ENCODE results near the gene ZNF276. TPM values are rescaled to one million over a fixed set of nuclear protein-coding genes. Genes with fewer than 3 reads are reported as not detected.

The ZNF276 gene
- total RNA-seq, 1 experiment from 2014 or later, result 18.6 TPM

DNA sequence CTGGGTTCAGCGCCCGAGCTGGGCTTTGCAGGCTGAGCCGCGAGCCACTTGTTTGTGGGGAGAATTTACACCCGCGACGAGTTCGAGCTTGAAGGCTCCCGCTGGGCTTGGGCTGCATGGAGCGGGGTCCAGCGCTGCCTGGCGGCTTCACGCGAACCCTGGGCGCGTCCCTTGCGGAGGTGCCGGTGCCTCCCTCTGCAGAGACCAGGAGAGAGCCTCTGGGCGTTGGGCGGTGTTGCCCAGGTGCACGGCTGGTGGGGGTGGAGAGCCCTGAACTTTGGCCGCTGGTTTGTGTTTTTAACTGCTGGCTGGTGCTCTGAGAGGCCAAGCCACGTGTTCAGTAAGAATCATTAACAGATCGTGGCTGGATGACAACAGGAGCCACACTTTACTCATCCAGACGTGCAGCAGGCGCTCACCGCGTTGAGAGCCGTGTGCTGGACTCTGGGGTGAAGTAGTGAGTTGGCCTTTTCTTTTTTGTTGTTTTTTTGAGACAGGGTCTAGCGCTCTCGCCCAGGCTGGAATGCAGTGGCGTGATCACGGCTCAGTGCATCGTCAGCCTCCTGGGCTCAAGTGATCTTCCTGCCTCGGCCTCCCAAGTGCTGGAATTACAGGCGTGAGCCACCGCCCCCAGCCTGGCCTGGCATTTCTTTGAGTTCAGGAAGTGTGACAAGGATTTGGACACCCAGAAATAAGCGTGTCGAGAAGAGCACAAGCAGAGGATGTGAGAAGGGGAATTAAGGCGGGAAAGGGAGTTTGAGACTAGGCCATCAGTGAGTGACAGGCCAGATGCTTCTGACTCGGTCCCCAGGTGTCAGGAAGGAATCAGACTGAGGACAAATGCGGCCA lies 34.0 kb upstream of the ZNF276 start:
- Mint-ChIP-seq H3K4me3 (peak overlapping the region; percentile 83 to 87), H3K27ac (peak overlapping the region in 2 of 3 experiments; percentile 62 to 85; a peak in 5 of 7 replicates), H3K9me3 (peaks cover 33 to 37% of the 10 kb centered on the region in 2 experiments), H3K4me1 (peaks cover 6 to 7% of the 10 kb centered on the region in 2 experiments), H3K36me3 (ENCODE audit: insufficient read depth in 1 of 3, low read depth in 3 of 3) (peaks cover 58 to 76% (median 65%) of the 10 kb centered on the region in 3 experiments), H3K27me3 (ENCODE audit: low read depth) (peaks cover 3% of the 10 kb centered on the region)
- TF ChIP-seq, protein P1, sequence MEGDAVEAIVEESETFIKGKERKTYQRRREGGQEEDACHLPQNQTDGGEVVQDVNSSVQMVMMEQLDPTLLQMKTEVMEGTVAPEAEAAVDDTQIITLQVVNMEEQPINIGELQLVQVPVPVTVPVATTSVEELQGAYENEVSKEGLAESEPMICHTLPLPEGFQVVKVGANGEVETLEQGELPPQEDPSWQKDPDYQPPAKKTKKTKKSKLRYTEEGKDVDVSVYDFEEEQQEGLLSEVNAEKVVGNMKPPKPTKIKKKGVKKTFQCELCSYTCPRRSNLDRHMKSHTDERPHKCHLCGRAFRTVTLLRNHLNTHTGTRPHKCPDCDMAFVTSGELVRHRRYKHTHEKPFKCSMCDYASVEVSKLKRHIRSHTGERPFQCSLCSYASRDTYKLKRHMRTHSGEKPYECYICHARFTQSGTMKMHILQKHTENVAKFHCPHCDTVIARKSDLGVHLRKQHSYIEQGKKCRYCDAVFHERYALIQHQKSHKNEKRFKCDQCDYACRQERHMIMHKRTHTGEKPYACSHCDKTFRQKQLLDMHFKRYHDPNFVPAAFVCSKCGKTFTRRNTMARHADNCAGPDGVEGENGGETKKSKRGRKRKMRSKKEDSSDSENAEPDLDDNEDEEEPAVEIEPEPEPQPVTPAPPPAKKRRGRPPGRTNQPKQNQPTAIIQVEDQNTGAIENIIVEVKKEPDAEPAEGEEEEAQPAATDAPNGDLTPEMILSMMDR (conservative IDR thresholded peaks at IDR 0.05), result no peak
- Histone ChIP-seq H4K5ac (ENCODE audit: insufficient read length, low read depth, low read length) (no peak overlapping the region), H3K23me2 (ENCODE audit: insufficient read length, low read depth, low read length, poor library complexity, severe bottlenecking) (peaks cover 8% of the 10 kb centered on the region), H3K79me2 (ENCODE audit: insufficient read depth, low read length) (no peaks in the 10 kb centered on the region), H4K91ac (ENCODE audit: insufficient read length, low read depth, low read length) (no peak overlapping the region), H2BK120ac (ENCODE audit: low read depth, low read length, poor library complexity, severe bottlenecking) (no peak overlapping the region), H3K79me1 (ENCODE audit: insufficient read depth, low read depth, low read length, poor library complexity, severe bottlenecking) (no peaks in the 10 kb centered on the region), H3K9ac (ENCODE audit: extremely low read depth, insufficient read length, low read length) (peak overlapping the region; percentile 69), H4K8ac (replicated peaks; ENCODE audit: insufficient read length, low read depth, low read length) (no peak overlapping the region), H3K23ac (ENCODE audit: insufficient read length, low read depth, low read length) (no peak overlapping the region), H2BK5ac (ENCODE audit: insufficient read length, low read length) (no peak overlapping the region), H3T11ph (ENCODE audit: low read length) (no peak overlapping the region), H4K20me1 (ENCODE audit: control insufficient read depth, insufficient read depth, insufficient read length) (no peaks in the 10 kb centered on the region), H2BK12ac (ENCODE audit: insufficient read length, low read depth, low read length) (no peak overlapping the region), H3K9me3 (ENCODE audit: control insufficient read depth, low read depth, low read length) (peaks cover 14% of the 10 kb centered on the region), H3K27me3 (ENCODE audit: insufficient read depth, low read length) (no peaks in the 10 kb centered on the region), H3K56ac (ENCODE audit: insufficient read length, low read depth, low read length) (no peak overlapping the region), H2BK15ac (ENCODE audit: low read depth, low read length) (no peak overlapping the region), H3K27ac (ENCODE audit: insufficient read length, low read depth, low read length) (no peak overlapping the region), H2AFZ (ENCODE audit: low read length) (no peak overlapping the region), H3K4me2 (ENCODE audit: insufficient read depth, insufficient read length, low read length) (peak overlapping the region; percentile 59), H2AK5ac (ENCODE audit: insufficient read length, low read length) (no peak overlapping the region), H2BK20ac (ENCODE audit: low read depth, low read length, poor library complexity, severe bottlenecking) (no peak overlapping the region), H3K18ac (ENCODE audit: insufficient read length, low read depth, low read length) (no peak overlapping the region), H3K14ac (ENCODE audit: insufficient read depth, low read length) (peak overlapping the region; percentile 84; the same call in 1 of the 2 replicates), H3K4me1 (ENCODE audit: insufficient read depth, low read length) (no peaks in the 10 kb centered on the region), H3K4ac (ENCODE audit: low read depth, low read length) (no peak overlapping the region)
- WGBS (ENCODE audit: extremely low coverage, insufficient read length, low lambda C conversion rate), result no CpG with 5 or more reads among the region's 42 CpGs
- DNase-seq, result no peak

Data from H9 (cell line).